GM12872 (cell line): ENCODE results near the gene THOP1.

ENCODE experiments used
- TF ChIP-seq, protein P1 (sequence below): IDR thresholded peaks from 3 replicates; pipeline ENCODE4 v1.5.1; 2011; ENCODE audit warnings: low read depth, mild to moderate bottlenecking, low read length, moderate library complexity; ENCODE audit not compliant: insufficient read depth

Gene THOP1

GRCh38 chr19:2750808-2751437 lies 34.4 kb upstream of the THOP1 start:
- TF ChIP-seq, protein P1, sequence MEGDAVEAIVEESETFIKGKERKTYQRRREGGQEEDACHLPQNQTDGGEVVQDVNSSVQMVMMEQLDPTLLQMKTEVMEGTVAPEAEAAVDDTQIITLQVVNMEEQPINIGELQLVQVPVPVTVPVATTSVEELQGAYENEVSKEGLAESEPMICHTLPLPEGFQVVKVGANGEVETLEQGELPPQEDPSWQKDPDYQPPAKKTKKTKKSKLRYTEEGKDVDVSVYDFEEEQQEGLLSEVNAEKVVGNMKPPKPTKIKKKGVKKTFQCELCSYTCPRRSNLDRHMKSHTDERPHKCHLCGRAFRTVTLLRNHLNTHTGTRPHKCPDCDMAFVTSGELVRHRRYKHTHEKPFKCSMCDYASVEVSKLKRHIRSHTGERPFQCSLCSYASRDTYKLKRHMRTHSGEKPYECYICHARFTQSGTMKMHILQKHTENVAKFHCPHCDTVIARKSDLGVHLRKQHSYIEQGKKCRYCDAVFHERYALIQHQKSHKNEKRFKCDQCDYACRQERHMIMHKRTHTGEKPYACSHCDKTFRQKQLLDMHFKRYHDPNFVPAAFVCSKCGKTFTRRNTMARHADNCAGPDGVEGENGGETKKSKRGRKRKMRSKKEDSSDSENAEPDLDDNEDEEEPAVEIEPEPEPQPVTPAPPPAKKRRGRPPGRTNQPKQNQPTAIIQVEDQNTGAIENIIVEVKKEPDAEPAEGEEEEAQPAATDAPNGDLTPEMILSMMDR, result no peak

GRCh38 chr19:2751438-2751830 lies 33.9 kb upstream of the THOP1 start:
- TF ChIP-seq, protein P1, result no peak

DNA sequence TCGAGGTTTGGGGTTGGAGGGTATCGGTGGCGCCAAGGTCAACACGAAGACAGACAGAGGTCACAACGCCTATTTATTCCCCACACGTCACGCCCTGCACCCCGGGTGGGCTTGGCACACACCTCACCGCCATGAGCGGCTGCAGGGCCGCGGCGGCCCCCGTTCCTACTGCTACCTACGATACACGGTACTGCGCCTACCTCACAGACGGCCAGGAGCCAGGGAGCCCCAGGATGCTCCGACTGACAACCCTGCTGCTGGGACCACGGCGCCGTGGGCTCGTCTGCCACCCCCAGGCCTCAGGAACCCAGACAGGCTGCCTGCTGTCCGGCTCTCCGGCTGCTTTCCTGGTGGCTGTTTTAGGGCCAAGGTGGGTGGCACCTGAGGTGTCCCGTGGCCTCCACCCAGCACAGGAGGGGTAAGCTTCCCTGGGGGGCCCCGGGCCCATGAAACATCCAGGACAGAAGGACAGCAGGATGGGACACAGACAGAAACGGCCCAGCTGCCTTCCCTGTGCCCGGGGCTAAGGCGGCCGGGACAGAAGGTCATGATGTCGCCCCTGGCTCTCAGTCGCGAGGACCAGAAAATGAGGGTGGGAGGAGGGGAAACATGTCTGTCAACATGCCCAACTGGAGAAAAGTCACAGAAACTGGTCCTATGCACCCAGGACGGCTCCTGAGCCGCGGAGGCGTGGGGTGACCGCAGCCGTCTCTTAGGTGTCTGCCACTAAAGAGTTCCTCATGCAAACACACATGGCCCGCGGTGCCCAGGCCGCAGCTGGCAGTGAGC lies 30.4 kb upstream of the THOP1 start:
- TF ChIP-seq, protein P1, result no peak

DNA sequence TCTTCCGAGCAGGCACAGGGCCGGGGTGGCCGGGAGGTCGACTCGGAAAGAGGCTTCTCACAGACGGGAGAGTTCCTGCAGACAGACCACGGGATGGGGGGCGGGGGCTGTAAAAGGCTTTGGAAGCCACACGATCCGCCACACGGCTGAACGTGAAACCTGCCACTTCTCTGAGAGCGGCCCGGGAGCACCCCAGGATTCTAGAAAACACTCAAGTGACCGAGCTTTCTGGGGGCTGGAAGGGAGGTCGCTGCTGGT lies 29.9 kb upstream of the THOP1 start:
- TF ChIP-seq, protein P1, result no peak

GRCh38 chr19:2755811-2756210 lies 29.5 kb upstream of the THOP1 start:
- TF ChIP-seq, protein P1, result no peak

DNA sequence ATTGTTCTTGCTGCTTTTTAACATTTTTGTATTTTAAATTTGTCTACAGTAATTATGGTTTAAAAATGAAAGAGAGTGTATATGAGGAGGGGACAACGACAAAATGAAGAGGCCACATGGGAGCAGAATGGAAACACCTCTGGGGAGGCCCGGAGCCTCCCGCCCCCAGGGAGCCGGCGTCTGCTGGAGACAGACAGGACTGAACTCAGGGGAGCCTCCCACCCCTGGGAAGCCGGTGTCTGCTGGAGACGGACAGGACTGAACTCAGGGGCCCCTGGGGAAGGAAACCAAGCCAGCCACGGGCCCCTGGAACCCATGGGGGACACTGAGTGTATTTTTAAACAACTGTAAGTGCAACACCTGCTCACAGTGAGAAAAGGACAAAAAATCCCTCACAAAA lies 28.8 kb upstream of the THOP1 start:
- TF ChIP-seq, protein P1, result no peak

- TF ChIP-seq, protein P1, result no peak
Measured at GRCh38 chr19:2756921-2757881, 28.1 kb upstream of the THOP1 start.
